Stimulated activated naive CD4-positive, alpha-beta T cell treated with Interleukin-2 at 50 U/mL for 16 hours (primary cell): ENCODE results near the gene DDX5.
"Not testable (repeated sequence)": the region's sequence is repeated elsewhere in the genome, so short reads cannot be mapped to it uniquely, and the experiment has no call there.

Source experiments
- DNase-seq: peaks from one replicate; lab custom pipeline; 2025; lab: John Stamatoyannopoulos, UW

Gene DDX5

DNA sequence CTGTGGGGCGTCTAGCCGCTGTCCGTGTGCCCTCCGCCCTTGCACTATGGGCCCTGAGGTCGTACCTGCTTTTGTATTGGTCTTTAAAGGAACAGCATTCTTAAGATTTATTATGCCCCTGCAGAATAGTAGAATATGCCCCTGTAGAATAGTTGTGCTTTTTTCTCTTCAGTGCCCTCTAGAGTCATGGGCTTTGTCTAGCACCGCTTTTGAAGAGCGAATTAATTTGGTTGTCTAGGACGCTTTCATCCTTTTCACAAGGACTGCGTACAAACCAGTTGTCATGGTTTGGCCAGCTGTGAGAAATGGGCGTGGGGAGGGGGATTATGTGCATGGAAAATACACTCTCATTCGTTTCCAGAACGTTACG lies 1.3 kb upstream of the DDX5 start:
- DNase-seq: no peak

DNA sequence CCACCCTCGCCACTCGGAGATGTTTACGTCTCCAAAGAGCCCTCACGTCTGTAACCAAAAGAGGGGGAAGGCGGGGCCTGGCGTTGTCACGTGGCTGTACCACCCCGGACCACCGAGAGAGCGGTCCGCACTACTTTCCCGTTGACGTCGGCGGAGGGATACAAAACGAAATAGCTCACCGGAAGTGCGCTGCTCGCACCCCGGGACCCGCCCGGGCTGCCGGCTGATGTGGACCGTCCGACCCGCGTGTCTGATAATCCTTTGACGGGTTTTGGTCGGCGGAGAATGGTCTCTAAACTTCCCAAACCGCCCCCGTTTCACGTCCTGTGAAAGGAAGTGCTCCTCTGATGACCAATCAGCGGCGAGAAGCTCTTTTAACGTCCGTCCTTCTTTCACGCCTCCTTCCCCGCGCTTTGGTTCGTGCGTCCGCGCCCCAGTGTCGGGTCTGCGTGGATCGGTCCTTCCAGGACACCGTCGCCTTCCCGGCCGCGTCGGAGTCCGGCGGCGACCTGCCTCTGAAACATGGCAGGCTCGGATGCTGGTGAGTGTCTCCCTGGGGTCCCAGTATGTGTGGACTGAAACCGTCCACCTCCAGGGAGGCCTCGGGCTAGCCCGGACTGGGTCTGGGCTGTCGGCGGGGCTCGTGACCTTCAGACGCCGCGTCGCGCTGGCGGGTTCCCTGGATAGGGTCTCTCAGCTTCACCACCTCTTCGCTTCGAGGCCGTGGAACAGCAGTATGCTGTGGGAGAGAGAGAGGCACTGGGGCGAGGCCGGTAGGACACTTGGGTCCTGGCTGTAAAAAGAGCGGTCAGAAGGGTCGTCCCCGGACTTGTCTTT lies 705 bp upstream of the DDX5 start, which contains the start of gene CEP95:
Gene CEP95, plus strand, starts transcription at position 402 of the 837 bp plus-strand sequence. Its CDS starts 121 bp downstream, at position 523.
- peak; percentile 100 for DNase-seq

DNA sequence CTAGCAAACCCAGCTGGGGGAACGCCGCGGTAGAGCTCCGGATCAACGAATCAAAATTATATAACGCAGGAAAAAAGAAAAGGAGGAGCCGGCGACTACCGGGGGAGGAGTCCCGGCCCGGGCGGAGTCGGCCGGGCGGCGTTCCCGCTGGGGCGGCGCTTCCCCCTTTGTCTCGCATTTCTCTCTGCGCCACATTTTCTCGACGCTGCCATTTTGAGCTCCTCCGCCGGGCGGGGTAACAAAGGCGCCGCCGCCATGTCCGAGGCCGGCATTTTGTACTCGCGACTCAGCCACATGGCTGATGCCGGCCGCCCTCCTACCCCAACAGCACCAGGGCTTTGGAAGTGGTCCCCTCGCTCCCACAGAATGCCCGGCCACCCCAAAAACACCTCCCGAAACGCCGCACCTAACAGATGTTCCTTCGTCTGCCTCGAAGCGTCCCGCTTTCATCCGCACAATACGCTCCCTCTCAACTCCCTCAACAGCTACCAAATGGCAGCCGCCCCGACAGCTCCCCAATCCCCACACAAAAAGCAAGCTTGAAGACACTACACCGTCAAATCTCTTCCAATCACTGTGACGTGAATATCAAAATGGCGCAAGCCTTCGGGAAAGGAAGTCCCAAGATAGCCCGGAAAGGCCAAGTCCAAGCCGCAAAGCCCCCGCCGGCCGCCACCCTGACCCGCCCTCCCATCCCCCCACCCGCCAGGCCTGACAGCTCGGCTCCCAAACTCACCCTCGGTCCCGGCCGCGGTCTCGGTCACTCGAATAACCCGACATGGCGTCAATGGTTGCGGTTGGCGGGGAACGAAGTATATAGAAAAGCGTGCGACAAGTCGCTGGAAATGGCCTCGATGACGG lies 519 bp downstream of the DDX5 start:
- peak; percentile 81 for DNase-seq

DNA sequence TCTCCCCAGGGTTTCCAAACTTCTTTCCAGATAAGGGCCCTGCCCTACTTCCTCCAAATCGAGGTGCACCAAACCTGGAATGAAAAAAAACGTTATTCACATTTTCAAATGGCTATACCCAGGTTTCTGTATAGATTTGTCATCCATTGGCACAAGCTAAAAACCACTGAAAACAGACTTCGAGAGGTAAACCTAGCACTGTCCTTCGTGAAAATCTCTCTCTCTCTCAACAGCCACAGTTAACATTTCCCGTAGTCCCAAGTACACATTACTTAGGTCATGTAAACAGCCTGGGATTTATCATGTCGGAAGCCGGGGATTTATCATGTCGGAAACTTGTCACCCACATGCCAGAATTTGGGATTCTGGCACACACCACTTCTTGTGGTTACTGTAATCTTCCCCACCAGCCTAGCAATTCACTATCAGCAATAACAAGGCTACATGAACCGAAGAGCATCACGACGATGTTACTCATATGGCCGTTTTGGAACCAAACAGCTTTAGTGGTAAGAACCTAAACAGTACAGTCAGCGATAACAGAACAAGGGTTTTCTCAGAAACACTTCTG lies 1.2 kb downstream of the DDX5 start:
- DNase-seq: no peak

DNA sequence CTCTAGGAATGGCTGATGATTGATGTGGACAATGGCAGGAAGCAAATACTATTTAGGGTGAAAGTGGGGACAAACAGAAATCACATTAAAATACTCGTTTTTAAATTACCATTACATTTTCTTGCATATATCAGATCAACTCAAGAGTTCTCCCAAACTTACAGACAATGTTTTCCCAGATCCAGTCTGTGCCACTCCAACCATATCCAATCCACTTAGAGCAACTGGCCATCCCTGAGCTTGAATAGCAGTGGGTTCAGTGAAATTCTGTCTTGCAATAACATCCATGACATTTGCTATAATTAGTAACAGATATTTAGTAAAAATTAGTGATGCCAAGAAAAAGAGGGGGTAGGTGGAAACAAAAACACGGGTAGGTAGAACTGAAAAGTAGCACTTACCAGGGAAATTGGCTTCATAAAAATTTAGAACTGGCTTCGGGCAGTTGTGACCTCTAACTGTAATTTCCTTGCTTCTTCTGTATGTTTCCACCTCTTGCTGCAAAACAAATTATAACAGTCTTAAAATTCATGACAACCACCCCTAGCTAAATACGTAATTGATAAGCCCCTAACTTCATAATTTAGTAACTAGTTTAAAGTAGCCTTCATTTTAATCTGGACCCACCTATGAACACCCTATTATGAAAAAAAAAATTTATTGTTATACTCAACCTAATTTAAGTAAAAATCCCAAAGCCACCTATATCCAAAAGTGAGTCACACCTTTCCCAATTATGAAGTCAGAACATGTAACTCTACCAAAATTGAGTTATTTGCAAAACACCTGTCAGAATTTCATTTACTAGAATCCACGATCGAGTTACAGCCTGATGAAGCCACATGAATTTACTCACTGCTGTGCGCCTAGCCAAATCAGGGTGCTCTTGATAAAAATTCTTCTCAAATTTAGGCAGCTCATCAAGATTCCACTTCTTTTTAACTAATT lies 2.0 kb downstream of the DDX5 start:
- DNase-seq: no peak

DNA sequence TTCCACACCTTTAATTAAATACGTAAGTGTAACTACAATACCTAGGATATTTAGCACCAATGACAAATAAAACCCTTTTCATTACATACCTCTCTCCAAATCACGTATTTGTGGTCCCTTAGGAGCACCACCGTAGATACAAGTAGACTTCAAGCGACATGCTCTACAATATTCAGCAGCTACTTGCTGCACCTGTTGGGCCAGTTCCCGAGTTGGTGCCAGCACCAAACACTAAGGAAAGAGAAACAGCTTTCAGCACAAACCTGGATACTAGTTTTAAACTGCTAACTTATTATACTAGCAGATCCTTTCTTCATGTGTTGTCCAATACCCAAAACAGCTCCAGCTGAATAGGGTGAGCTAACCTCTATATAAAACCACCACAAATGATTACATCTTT lies 2.7 kb downstream of the DDX5 start:
- no peak for DNase-seq

DNA sequence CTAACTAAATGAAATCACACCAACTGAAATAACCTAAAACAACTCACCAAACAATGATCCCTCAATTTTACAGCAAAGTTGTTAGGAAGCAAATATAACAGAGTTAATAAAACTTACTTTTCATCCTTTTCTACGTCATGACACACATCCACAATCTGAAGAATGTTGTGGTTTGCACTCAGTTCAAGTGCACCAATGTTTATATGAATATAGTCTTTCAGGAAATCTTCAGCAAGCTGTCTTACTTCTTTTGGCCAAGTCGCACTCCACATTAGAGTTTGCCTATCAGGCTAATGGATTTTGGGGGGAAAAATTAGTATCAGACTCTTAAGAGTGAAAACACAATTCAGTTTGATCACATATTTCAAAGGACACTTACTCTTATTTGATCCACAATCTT lies 3.3 kb downstream of the DDX5 start:
- no peak for DNase-seq

DNA sequence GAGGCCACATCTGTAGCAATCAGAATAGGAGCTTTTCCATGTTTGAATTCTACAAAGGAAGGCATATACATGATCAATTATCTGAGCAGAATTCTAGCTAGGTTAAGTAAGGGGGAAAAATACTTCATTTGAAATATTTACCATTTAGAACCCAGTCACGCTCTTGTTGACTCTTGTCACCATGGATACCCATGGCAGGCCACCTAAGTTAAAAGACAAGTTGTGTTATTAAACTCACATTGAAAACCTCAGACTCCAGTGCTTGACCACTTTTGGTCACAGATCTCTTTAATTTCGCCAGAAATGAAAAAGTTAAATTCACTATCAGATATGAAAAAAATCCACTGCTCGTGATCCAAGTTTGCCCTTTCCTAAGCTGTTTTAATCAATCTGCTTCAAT lies 4.1 kb downstream of the DDX5 start:
- no peak for DNase-seq

DNA sequence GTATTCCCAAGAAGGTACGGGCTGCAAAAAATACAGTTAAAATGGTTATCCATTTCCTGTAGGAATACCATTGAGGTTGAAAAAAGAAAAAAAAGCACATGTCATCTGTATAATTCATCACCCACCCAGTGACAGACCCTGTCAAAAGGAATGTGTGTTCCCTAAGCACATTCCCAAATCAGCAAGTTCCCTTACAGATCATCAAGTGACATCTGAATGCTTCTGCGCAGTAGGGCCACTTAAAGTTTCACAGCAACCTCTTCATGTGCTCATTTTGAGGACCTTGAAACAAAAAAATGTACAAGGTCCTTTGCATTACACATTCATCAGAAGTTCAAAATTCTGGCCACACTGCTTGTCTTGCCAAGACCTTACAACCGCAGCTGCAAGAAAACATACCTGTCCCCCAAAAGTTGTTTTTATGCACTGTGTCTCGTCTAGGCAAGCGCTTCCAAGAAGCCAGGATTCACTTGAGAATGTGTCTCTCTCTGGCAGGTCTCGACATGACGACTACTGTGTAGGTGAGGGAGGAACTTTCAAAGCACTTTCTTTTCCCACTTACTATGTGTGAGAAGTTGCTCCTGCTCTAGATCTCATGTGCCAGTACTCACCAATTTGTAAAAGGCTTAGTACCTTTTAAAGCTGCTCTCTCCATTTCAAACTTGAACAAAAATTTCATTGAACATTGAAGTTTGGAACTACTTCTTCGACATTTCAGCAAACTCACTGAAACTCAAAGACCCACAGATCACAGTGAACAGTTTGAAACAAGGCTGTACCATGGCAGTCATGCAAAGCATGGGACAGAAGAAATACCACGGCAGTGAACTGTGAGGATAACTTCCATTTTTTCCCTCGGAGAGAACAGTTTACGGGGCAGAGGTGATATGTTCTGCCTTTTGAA lies 5.0 kb downstream of the DDX5 start:
- no peak for DNase-seq

DNA sequence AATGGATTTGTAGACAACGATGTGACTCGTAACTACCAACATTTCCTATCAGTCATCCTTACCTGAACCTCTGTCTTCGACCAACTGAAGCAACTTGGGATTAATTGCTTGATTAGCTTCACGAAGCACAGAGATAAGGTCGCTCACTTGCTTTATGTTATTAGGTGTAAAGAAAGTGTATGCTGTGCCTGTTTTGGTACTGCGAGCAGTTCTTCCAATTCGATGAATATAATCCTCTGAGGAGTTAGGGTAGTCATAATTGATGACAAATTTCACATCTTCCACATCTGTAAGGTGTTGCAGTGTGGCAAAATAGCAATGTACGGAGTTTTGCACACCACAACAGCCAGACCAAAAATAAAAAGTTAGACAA lies 5.6 kb downstream of the DDX5 start:
- DNase-seq: no peak

DNA sequence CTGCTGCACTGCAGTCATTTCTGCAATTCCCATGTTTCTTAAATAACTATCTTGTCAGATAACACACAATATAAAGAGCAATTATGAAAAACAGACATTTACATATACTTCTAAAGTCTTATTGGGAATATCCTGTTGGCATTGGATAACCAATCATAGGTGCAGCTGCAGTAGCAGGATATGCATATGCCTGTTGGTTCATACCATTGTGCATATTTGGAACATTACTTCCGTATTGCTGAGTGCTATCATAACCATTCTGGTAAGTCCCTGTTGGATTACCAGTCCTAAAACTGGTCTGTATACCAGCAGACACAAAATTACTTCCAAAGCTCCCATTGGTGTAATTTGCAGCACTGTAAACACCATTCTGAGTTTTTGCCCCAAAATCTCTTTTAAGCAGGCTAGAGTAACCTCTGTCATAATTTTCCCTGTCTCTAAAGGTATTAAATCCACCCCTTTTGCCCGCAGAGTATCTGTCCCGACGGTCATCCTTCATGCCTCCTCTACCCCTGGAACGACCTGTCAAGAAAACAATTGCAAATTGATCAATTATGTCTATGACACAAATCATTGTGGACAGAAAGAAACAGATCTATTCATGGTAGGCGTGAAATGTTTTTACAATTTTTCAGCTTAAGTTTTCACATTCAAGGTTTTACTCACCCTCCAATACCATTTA lies 6.1 kb downstream of the DDX5 start:
- no peak for DNase-seq

DNA sequence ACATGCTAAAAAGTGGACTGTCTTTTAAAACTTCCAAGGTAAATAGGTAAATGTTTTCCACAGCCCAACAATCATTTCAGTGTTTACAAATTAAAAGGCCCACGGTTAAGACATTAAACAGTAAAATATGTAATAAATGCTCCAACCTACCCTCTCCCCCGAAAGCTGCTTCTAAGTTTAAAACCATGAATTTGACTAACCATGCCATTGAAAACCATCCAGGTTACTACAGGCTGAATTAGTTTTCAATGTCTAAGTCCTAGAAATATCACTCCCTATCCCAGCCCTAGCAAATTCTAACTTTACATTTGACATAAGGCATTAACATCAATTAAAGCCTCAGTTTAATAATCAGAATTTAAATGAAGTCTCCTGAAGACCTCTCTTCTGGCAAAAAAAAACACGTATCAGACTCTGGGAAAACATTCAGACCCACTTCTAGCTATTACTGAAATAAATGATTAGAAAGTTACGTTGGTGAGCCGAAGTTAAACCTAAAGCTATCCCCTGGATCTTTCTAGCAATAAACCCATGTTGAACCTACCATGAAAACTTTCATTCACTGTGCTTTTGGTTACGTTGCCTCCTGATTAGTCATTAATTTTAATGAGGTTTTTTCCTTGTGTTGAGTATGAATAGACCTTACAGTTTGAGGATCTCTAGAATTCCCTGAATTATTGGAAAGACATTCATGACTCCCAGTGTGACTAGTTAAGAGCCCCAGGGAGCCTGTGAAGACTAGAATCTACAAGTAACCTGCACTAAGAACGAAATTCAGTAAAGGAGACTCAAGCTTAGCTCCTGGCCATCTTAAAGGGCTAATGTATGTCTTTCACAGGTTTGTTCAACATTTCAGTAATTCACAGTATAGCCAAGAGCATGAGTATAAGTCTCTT lies 7.5 kb downstream of the DDX5 start:
- DNase-seq: no peak

DNA sequence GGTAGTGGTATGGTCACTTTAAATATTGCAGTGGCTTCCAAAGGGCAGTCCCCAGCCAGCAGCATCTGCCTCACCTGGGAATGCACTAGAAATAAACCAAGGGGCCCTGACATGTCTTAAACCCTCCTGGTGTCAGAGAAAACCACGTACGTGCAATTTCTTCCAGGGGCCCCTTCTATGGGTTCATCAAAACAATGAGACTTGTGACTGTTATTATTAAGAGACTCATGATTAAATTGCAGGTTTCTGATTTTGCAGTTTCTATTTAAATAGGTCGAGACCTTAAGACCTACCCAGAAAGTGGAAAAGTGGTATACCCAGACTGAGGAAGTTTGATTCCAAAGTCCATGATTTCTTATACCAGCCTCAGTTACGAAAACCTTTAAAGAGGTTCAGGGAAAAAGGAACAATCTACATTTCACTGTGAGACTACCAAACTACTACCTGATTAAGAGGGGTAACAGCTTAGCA lies 8.5 kb downstream of the DDX5 start:
- DNase-seq: no peak

DNA sequence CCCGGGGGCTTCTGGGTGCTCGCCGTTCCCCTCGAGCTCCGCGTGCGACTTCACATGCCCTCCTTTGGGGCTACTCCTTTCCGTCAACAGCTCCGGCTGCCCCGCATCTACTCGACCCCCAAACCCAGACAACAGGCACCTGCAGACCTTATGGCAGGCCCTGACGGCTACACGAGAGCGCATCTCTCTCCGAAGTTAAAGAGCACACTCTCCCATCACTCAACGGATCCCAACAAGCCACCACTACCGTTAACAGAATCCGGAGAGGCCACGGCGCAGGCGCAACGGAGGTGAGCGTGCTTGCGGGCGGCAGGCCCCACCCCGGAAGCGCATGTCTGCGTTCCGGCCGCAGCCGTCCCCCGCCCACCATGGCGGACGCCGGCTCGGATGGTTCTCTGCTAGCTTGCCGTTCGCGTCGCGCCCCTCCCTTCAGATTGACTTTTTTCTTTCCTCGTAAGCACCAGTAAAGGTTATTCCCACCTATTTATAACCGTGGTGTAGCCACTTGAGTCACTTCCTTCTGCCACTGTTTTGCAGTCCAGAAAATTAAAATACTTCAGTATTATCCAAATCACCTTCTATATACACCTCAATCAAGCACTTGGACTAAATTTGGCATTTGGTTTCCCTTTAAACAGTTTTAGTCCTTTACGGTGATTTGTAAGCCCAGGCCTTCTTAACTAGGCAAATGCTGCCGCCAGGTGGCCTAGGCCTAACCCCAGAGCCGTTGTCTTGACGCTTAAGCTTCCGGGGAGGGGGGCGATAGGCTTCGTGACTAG lies 9.1 kb downstream of the DDX5 start, which contains the start of gene POLG2:
Gene POLG2, minus strand, starts transcription at position 269 of the 779 bp plus-strand sequence. Its CDS starts 86 bp downstream, at position 183.
- DNase-seq: peak; percentile 94

DNA sequence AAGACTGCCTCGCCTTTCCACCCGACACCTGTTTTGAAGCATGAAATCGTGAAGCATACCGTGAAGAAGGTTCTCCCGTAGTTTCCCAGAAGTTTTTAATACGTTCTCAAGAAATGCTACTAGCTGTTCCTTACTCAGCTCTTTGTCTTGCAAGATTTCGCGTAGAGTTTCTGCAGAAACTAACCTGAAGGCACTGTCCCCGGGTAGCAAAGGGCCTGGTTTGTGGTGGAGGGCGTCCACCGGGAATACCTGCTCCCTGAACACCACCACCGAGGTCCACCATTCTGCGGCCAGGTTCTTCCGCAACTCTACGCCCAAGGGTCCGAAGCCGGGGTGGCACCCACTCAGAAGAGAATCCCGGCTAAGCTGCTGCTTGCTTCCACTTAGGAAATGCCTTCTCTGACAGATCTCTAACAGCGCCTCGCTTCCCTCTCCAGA lies 9.7 kb downstream of the DDX5 start:
- DNase-seq: no peak

DNA sequence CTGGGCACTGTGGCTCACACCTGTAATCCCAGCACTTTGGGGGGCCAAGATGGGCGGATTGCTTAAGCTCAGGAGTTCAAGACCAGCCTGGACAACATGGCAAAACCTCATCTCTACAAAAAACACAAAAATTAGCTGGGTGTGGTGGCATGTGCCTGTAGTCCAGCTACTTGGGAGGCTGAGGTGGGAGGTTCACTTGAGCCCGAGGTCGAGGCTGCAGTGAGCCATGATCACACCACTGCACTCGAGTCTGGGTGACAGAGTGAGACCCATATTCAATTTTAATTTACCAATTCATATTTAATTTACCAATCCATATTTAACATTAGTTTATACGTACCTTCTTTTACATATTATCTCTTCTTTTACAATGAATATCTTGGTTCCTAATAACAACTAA lies 10.8 kb downstream of the DDX5 start:
- not testable (repeated sequence) for DNase-seq

DNA sequence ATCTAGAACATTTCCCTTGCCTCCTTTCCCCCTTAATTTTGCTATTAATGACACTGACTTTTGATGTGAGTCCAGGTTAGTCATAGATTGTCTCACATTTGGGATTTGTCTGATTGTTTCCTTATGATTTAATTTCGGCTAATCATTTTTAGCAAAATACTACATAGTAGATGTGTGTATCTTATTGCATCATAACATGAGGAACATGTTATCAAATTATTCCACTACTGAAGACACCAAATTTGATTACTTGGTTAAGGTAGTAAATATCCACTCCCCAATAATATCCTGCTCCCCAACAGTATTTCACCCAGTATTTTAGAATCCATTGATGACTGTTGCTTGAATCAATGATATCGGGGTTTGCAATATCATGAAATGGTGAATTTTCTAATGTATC lies 12.0 kb downstream of the DDX5 start:
- DNase-seq: no peak
